Head of caudate nucleus (tissue), 42 donors: ENCODE data around the gene OSBPL5.

ENCODE experiments used
- DNase-seq, 42 donors: peaks; one replicate each; pipeline versions ENCODE4 v3.0.0 to v3.0.0-alpha.2; 2020 to 2021; ENCODE audit warnings: mixed read lengths in 7 of 42
- intact Hi-C: fragments of 100-400 bp; cut with DNase I; formaldehyde crosslinking; loops from one replicate; pipeline ENCODE4 v1.15.0; 2022

OSBPL5 gene

DNA sequence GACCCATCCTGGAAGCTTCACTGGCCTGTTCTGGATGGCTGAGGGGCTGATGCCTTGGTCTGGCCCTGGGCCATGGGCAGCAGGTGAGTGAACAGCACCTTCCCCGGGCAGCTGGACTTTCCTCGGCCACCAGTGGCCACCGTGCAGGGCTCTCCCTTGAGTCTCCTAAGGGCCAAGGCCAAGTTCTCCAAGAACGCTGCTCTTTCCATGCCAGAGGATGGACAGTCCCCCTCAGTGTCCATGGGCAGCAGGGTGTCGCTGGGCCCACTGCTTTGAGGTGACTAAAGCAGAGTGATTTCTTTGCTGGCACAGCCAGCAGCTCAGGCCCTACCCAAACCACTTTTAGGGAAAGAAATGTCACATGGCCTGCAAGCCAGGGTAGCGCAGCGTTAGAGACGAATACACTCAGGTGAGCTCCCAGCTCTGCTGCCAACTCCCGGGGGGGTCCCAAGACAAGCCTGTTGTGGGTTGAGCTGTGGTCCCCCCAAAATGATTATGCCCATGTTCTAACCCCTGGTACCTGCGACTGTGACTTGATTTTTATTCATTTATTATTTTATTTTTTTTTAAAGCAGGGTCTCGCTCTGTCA is 104.6 kb downstream of the OSBPL5 start:
- intact Hi-C loops = no loop called here
- DNase-seq = peak in 2 of 42 donors; percentile 3 to 18

DNA sequence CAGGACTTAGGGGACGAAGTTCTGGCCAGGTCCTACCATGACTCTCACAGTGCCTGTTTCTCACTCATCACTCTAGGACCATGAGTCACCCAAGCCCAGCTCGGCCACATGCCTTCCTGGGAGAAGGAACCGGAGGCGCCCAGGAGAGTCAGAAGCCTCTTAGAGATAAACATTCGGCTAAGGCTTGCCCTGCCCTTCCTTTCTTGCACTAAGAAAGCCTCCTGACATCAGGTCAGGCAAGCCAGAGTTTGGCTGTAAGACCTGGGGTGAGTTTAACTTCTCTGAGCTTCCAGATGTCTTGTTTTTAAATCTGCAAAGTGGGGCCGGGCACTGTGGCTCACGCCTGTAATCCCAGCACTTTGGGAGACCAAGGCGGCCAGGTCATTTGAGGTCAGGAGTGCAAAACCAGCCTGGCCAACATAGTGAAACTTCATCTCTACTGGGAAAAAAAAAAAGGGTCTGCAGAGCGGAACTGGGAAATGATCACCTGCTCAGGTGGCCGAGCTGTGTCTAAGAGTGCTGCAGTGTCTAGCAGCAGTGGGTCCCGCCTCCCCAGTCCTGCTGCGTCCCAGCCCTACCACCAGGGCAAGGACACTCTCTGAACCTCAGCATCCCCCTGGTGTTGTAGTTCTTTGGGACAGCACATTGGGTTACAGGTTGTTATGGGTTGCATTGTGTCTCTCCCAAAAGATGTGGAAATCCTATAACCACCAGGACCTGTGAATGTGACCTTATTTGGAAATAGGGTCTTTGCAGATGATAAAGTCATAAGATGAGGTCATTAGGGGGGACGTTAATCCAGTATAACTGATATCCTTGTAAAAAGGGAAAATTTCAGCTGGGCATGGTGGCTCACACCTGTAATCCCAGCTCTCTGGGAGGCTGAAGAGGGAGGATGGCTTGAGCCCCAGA is 106.1 kb downstream of the OSBPL5 start:
- intact Hi-C loops = loop anchor here (10.0 kb wide), 1 partner anchor 64 kb away; the partner anchor contains the start of gene NAP1L4
- peak in 1 of 42 donors; percentile 30 for DNase-seq

DNA sequence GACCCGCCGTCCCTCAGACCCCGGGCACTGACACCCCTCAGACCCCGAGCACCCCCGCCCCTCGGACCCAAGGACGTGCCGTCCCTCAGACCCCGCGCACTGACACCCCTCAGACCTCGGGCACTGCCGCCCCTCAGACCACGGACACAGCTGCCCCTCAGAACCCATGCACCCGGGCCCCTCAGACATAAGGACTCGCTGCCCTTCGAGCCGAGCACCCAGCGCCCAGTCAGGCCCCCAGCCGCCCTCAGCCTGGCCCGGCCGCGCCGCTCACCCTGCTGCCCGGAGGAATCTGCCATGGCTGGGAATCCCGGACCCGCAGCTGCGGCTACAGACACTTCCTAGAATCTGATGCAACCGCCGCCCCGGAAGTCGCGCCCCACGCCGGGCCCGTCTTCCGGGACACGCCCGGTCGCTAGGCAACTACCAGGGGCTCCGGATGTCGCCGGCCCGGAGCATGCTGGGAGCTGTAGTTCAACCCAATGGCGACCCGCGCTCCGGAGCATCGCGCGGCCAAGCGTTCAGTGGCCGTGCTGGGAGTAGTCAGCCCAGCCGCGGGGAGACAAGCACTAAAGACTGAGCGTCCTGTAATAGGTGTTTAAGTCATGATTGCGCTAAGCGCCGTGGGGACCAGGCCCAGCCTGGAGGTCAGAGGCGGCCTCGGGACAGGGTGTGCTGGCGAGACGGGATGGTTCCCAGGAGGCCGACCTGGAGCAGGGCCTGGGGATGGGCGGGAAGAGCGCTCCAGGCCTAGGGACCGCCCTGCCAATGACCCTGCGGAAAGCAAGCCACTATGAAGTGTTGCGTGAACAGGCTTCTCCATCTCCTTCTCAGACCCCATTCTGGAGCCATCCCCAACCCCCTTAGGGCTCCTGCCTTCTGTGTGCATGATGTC is 107.8 kb downstream of the OSBPL5 start, which contains the start of gene CARS1:
CARS1 (minus strand) TSS at position 355 of the 895 bp plus-strand sequence; CDS start at position 299, 56 bp downstream.
- intact Hi-C loops = loop anchor here (10.0 kb wide), 1 partner anchor 63 kb away; the partner anchor contains the start of gene NAP1L4
- DNase-seq = peak; percentile 93 to 99 (median 98)

DNA sequence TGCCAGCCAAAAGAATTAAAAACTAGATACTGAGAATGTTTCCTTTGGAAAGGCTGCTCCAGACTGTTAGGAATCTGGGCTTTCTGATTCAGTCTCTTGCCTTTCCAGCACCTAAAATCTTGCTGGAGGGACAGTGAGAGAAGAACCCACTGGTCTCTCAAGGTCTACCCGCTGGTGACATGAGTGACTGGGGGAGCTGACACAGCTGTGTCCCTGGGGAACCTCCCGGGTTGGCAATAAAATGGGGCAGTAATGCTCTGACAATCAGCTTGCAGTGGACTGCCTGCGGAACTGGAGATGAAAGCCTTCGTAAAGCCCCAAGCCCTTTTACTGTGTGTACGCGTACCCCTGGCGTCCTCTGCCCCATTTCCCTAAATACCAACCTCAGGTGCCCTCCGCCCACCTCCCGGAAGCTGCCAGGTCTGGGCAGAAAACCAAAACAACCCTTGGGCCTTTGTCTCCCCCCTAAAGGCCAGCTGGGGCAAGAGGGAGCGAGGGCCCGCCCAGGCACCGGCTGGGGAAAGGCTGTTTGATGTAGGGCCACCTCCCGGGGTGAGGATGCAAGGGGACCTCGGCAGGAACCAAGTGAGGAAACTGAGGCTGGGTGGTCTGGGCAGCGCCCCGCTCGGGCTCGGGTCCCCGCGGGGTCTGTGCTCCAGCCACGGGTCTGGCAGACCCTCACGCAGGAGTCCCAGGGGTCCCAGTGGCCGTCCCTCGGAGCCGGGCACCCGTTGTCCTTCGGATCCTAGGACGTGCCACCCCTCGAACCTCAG is 108.6 kb downstream of the OSBPL5 start:
- peak in 2 of 42 donors; percentile 26 to 32 for DNase-seq
- intact Hi-C loops = loop anchor here (10.0 kb wide), 1 partner anchor 62 kb away; the partner anchor contains the start of gene NAP1L4

DNA sequence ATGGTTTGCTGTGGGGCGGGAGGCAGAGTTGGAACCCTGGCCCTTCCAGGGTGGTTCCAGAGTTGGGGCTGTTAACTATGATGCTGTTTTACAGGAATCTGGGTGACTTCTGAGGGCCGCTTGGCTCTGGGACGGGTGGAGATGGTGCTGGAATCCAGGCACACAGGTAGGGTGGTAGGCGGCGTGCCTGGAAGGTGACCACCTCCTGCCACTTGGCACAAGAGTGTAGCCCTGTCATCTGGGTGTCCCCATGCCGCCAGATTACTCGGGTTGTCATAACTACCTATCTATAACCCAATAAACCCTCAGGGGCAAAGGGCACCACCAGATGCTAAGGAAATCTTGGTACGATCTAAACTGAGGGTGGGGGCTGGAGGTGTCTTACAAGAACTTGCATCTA is 109.2 kb downstream of the OSBPL5 start:
- intact Hi-C loops = loop anchor here (10.0 kb wide), 1 partner anchor 61 kb away; the partner anchor contains the start of gene NAP1L4
- DNase-seq = peak in 1 of 42 donors; percentile 31

DNA sequence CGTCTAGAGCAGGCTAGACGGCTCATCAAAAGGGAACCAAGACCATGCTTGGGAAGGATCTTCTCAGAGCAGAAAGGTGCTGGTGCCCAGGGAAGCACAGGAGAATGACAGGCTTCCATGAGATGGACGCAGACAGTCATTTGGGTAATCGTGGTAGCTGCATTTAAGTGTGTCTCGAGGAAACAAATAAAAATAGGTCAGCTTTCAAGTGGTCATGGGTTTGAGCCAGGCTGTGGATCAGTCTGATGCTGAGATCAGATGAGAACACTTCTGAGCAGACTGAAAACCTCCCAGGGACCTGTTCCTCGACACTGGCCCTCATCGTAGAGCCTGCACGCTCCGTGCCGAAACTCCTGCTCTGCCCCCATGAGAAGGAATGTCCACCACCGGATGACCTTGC is 112.5 kb downstream of the OSBPL5 start:
- intact Hi-C loops = loop anchor here (5.0 to 10.0 kb wide), 2 partner anchors 40 to 58 kb away; partner anchors contain the start of gene NAP1L4
- peak in 1 of 42 donors; percentile 24 for DNase-seq

DNA sequence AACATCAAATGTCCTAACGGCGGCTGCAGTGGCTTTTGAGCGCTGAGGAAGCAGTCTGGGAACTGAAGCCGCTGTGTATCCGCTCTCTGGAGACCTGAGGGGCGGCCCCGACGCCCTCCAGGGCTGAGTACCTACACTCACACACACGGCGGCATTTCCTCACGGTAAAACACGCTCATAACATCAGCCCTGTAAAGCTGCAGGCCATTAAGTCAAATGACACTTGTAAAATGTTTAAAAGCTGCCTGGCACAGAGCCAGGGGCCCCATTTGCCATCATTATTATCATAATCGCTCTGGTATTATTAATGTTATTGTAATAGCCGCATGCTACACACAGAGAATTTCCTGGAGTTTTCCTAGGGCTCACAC is 113.0 kb downstream of the OSBPL5 start:
- DNase-seq = peak in 2 of 42 donors; percentile 32 to 55
- intact Hi-C loops = loop anchor here (5.0 to 10.0 kb wide), 2 partner anchors 40 to 57 kb away; partner anchors contain the start of gene NAP1L4

DNA sequence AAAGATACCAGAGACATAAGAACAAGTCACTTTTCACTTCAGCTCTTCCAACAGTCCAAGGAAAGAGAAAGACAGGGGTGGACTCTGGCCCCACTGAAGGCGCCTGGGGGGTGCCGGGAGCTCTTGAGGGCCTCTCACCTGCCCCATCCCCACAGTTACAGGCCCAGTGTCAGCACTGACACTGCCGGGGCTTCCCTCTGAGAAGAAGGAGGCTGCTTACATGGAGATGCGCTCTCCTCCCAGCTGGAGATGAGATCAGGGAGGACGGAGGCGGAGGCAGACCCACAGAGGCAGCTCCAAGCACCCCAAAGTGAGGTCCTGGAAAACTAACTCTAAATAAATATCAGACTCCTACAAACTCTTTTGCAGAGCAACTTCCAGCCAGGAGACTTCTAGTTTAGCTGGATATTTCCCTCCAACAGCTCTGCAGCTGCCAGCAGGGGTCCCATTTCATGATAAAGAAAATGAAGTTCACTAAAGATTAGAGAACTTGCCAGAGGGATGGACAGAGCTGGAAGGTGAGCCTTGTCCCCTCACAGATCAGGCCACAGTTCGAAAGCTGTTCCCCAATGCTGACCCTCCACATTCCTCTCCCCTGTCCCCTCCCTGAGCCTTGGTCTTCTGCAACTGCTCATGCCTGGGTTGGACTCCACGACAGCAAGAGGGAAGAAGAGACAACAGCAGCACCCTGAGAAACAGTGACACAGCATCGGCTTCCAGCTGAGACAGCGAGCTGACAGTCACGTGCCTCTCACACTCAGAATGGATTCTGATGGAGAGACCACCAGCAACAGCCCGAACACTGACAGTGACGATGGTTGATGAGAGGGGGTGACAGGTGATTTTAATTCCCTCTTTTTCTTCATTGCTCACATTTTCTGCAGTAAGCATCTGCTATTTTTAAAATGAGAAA is 113.7 kb downstream of the OSBPL5 start:
- DNase-seq = peak in 18 of 42 donors; percentile 20 to 72 (median 47)
- intact Hi-C loops = loop anchor here (5.0 to 10.0 kb wide), 2 partner anchors 41 to 57 kb away; partner anchors contain the start of gene NAP1L4

DNA sequence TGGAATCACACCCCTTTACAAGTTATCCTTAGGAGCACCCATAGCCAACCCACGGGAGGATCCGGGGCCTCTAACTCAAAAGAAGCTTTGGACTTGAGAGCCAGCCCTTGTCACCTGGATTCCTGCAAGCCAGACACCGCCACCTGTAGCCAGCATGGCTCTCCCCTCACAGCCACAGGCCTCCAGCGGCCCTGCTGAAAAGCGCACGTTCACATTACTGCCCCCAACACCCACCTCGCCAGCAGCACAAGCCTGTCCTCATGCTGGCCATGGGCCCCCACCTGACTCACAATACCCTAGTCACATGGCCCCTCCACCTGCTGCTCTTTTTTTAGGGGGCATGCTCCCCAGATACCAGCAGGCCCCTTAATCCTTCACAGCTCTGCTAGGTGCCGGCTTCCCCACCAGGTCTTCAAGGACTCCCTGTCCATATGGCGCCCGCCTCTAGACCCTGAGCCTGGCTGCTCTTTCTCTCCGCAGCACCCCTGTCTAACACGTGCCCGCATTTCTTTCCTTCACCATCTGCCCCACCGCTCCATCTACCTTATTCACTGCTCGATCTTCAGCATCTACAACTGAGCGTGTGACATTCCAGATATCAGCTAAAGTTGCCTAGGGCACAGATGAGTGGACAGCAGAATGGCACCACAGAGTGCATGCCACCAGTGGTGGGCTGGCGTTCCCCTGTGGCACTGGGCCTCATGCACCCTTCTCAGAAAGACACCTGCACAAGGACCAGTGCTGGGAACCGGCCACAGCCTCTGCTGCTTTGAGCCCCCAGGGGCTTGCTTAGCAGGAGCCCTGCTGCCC is 114.5 kb downstream of the OSBPL5 start:
- intact Hi-C loops = loop anchor here (5.0 to 10.0 kb wide), 2 partner anchors 42 to 56 kb away; partner anchors contain the start of gene NAP1L4
- DNase-seq = peak in 1 of 42 donors; percentile 24

DNA sequence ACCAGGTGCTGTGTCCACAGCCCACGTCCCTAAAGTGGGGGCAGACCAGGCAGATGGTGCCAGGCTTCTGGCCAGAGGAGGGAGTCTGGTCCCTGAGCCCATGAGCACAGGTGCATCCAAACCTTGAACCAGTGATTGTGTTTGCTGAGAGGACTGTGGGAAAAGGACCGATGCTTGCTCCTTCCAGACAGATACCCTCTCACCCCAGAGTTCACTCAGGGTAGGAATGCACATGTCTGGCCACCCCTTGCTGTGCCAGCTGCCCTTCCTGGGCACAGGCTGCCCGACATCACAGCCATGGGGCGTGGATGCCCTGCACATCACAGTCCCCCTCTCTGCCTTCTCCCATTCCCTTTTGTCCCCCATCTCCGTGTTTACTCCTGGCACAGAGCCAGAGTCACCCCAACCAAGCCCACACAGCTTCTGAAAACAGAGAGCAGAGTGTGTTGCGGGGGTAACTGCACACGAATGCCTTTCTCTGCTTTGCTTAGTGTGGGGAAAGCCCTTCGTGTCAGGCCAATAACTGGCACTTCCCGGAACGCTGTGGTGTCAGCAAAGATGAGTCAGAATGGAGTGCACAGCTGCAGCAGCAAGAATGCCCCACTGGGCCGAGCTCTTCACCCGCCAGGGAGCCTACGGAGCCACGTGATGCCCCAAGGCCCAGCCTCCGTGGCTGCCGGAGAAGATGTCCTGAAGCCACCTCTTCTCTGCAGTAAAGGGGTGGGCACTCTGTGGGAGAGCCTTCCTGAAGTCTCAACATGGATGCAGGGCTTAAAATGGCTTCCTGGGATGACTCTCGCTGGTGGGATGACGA is 115.5 kb downstream of the OSBPL5 start:
- intact Hi-C loops = loop anchor here (5.0 to 10.0 kb wide), 2 partner anchors 43 to 55 kb away; partner anchors contain the start of gene NAP1L4
- peak; percentile 82 to 98 (median 93) for DNase-seq

DNA sequence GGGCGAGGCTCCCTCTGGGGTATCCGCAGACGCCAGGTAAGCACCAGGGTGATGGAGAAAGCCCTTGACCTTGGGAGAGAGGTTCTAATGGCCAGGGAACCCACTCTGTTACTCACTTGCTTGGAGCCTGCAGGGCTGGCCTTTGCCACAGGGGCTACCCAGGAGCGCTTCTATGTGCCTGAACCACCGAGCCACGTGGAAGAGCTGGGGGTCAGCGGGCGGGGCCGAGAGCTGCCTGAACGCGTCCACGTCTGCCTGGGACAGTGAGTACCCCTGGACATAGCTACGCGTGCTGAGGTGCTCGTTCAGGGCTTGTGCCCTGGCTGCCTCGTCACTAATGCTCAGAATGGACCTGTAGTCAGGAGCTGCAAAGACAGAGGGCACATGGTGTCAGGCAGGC is 117.5 kb downstream of the OSBPL5 start:
- intact Hi-C loops = no loop called here
- no peak for DNase-seq

DNA sequence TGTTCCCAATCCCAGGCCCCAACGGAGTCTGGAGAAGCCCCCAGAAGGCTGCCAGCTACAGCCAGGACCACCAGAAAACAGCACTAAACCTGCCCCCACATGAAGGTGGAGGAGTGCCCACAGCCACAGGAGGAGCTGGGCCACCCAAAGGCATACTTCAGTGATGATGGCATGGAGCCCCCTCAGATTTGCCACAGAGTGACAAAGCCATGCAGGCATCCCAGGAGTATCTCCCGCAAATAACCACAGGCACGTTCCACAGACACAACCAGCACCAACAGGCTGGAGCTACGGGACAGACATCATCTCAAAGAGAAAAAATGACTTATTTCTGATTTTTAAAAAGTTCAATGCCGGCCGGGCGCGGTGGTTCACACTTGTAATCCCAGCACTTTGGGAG is 118.5 kb downstream of the OSBPL5 start:
- no peak for DNase-seq
- intact Hi-C loops = no loop called here

DNA sequence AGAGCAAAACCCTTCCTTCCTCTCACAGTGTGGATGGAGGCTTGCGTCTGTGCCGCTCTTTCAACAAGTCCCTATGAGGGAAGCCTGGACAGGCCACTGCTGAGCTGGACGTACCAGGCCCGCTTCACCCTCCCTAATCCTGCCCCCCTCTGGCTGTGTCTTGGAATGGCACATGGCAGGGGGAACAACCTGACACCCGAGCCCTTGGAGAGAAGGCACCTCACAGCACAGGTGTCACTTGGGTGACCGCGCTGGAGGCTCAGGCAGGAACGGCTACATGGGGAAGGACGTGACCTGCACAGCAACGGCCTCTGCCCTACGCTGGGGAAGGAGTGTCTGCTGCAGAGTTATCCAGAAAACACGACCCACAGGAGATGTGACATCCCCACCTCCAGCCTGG is 118.9 kb downstream of the OSBPL5 start:
- DNase-seq = peak in 11 of 42 donors; percentile 29 to 75 (median 44)
- intact Hi-C loops = no loop called here

DNA sequence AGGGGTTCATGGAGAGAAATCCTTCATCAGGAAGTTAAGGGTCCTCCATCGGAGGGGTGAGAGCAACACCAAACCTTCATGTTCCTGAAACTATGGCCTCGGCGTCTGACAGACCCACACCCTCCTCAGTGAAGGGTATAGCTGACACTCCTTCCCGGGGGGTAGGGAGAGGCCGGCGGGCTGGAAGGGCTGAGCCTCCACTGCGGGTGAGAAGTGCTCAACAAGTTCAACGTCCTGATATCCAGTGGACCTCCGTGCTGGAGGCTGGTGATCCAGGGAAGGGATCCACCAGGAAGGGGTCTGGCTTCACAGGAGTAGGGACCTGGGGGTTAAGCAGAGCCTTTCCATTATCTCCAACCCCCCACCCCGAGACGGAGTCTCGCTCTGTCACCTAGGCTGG is 120.2 kb downstream of the OSBPL5 start:
- intact Hi-C loops = no loop called here
- DNase-seq = no peak

DNA sequence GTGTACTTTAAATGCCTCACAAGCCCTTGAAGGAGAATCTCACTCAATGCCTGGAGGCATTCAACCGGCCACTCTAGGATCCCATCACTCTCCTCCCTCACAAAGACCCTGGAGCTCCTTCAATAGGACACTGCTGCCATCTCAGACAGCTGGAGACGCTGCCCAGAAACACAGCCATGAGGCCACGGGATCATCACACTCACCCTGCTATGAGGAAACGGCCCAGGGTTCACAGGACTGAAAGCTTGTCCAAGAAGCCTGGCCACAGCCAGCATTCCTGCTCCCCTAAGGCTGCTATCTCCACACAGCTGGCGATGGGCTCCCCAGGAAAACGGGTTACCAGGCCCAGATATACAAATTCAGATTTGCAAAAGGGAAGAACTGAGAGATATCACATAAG is 121.1 kb downstream of the OSBPL5 start:
- intact Hi-C loops = no loop called here
- DNase-seq = peak in 1 of 42 donors; percentile 18
